K562 (cell line): ENCODE data around the gene OBSCN. TPM values are rescaled to one million over a fixed set of nuclear protein-coding genes. Genes with fewer than 3 reads are reported as not detected.

Source experiments
- ATAC-seq: fragments of 200-7000 bp; cut with Tn5 transposase; 3 replicates; pipeline ENCODE4 v1.9.1; 2020; ENCODE audit warnings: moderate library complexity
- BruUV-seq: library from RNA; stranded (reverse); fragments of 400-500 nt; replicated peaks from 2 replicates; lab custom pipeline; 2021; lab: Mats Ljungman, UMichigan
- CTCF ChIA-PET: fragments of 300-600 bp; formaldehyde crosslinking; extraction: SDS; loops from one replicate; lab custom pipeline; 2021; ENCODE audit warnings: low intra/inter-chr PET ratio; lab: Yijun Ruan, JAX
- POLR2A ChIA-PET: fragments of 300-600, 350-650 bp; sonication (Branson Sonifier 250); formaldehyde crosslinking; extraction: SDS; loops from one replicate; lab custom pipeline; 2021; ENCODE audit warnings: antibody characterized with exemption, inconsistent platforms; lab: Yijun Ruan, JAX
- DNase-seq, 4 experiments: peaks; one replicate each; pipeline versions ENCODE4 v3.0.0 to v3.0.0-alpha.2; 2011 to 2018; ENCODE audit warnings: low spot score in 3 of 4, mixed read lengths in 3 of 4; ENCODE audit errors: extremely low read depth in 1 of 4
- FAIRE-seq: peaks from 2 replicates; lab custom pipeline; 2011; peaks lifted over from hg19 to GRCh38; lab: Jason Lieb, UNC
- H2AFZ ChIP-seq: 2 replicates; pipeline ENCODE4 v1.6.0; 2011; ENCODE audit warnings: low read depth, low read length, control low read depth, inconsistent platforms
- H3K27ac ChIP-seq: fragments of 200-600 bp; 3 replicates; pipeline ENCODE4 v1.8.0; 2011; ENCODE audit warnings: low read depth, mild to moderate bottlenecking, control low read depth, inconsistent platforms, low read length, moderate library complexity, mixed read lengths; ENCODE audit errors: extremely low read depth
- H3K27me3 ChIP-seq, 2 experiments: fragments of 300-600 bp in 1 of 2; 2 replicates in 1 of 2; 3 replicates in 1 of 2; pipeline versions ENCODE4 v1.6.0 to v1.8.0; 2011; ENCODE audit warnings: inconsistent platforms in 2 of 2, low read length in 2 of 2, mild to moderate bottlenecking in 1 of 2, mixed read lengths in 1 of 2, moderate library complexity in 1 of 2; ENCODE audit not compliant: control insufficient read depth in 2 of 2, insufficient read depth in 2 of 2
- H3K36me3 ChIP-seq: fragments of 300-600 bp; 3 replicates; pipeline ENCODE4 v1.8.0; 2011; ENCODE audit warnings: mild to moderate bottlenecking, low read length, inconsistent platforms; ENCODE audit not compliant: control insufficient read depth, insufficient read depth
- H3K4me1 ChIP-seq, 2 experiments: fragments of 200-600 bp in 1 of 2; replicated peaks in 1 of 2; 2 replicates in 1 of 2; 3 replicates in 1 of 2; pipeline versions ENCODE4 v1.5.1 to v1.8.0; 2011; ENCODE audit warnings: inconsistent platforms in 2 of 2, low read length in 2 of 2, mild to moderate bottlenecking in 1 of 2, mixed read lengths in 1 of 2, moderate library complexity in 1 of 2; ENCODE audit not compliant: control insufficient read depth in 2 of 2, insufficient read depth in 2 of 2
- H3K4me2 ChIP-seq: 2 replicates; pipeline ENCODE4 v1.6.1; 2011; ENCODE audit warnings: low read length, control low read depth, inconsistent platforms, mixed read lengths; ENCODE audit not compliant: insufficient read depth
- H3K4me3 ChIP-seq: fragments of 200-600 bp; sonication (generic), shearing (Covaris generic); 2 replicates; pipeline ENCODE4 v1.5.1; 2016; ENCODE audit warnings: control low read depth, inconsistent platforms
- H3K79me2 ChIP-seq: fragments of 200-600 bp; 3 replicates; pipeline ENCODE4 v1.8.0; 2011; ENCODE audit warnings: low read length, inconsistent platforms; ENCODE audit not compliant: control insufficient read depth, insufficient read depth
- H3K9ac ChIP-seq, 2 experiments: 2 replicates each; pipeline versions ENCODE4 v1.6.0 to v1.6.1; 2011; ENCODE audit warnings: low read depth in 2 of 2, low read length in 2 of 2, control low read depth in 1 of 2, inconsistent platforms in 1 of 2, mild to moderate bottlenecking in 1 of 2, mixed read lengths in 1 of 2; ENCODE audit not compliant: insufficient read depth in 1 of 2
- H3K9me1 ChIP-seq: one replicate; pipeline ENCODE4 v1.6.0; 2011; ENCODE audit warnings: inconsistent platforms, mild to moderate bottlenecking, low read length, moderate library complexity; ENCODE audit not compliant: control insufficient read depth, insufficient read depth
- H3K9me3 ChIP-seq: replicated peaks from 2 replicates; pipeline ENCODE4 v1.5.1; 2011; ENCODE audit warnings: low read depth, low read length, inconsistent platforms; ENCODE audit not compliant: control insufficient read depth, insufficient read depth
- H4K20me1 ChIP-seq: replicated peaks from 2 replicates; pipeline ENCODE4 v1.6.1; 2011; ENCODE audit warnings: low read length, inconsistent platforms, mixed read lengths; ENCODE audit not compliant: control insufficient read depth, insufficient read depth
- CTBP1 ChIP-seq: fragments of 450-650 bp; IDR thresholded peaks from 2 replicates; pipeline ENCODE4 v1.6.1; 2016; ENCODE audit warnings: borderline replicate concordance
- HMGN3 ChIP-seq: IDR thresholded peaks from 2 replicates; pipeline ENCODE4 v1.6.1; 2011; ENCODE audit warnings: borderline replicate concordance, low read depth, mild to moderate bottlenecking, mixed read lengths, low read length; ENCODE audit not compliant: insufficient read length; ENCODE audit errors: extremely low read depth
- NFXL1 ChIP-seq: fragments of 450-650 bp; formaldehyde crosslinking; IDR thresholded peaks from 2 replicates; pipeline ENCODE4 v1.4.0; 2021; ENCODE audit warnings: mild to moderate bottlenecking
- NRF1 ChIP-seq, 2 experiments: fragments of 450-650 bp; IDR thresholded peaks in 1 of 2; conservative IDR thresholded peaks in 1 of 2; 2 replicates each; pipeline ENCODE4 v1.6.1; 2014; ENCODE audit warnings: mild to moderate bottlenecking in 2 of 2
- SMARCE1 ChIP-seq: fragments of 450-650 bp; IDR thresholded peaks from 2 replicates; pipeline ENCODE4 v1.7.1; 2016; ENCODE audit warnings: mild to moderate bottlenecking
- ZFX ChIP-seq: sonication (generic); formaldehyde crosslinking; IDR thresholded peaks from 2 replicates; pipeline ENCODE4 v1.8.0; 2022; ENCODE audit warnings: mild to moderate bottlenecking, missing genetic modification reagents, moderate library complexity
- ZNF217 ChIP-seq: sonication (generic); formaldehyde crosslinking; IDR thresholded peaks from 2 replicates; pipeline ENCODE4 v1.8.0; 2022; ENCODE audit warnings: mild to moderate bottlenecking, missing genetic modification reagents
- ZNF24 ChIP-seq: fragments of 450-650 bp; IDR thresholded peaks from 2 replicates; pipeline ENCODE4 v1.6.1; 2016
- WGBS: fragments of 100-300 bp; shearing (Covaris generic); methylation state at CpG from one replicate; pipeline ENCODE4 v1.1.6; 2016; ENCODE audit warnings: low coverage, mixed read lengths; ENCODE audit not compliant: insufficient coverage; ENCODE audit errors: missing lambda C conversion rate; 5-methylcytosine and 5-hydroxymethylcytosine counted together
- in situ Hi-C: fragments of 300-500 bp; cut with MboI; formaldehyde crosslinking; loops from 4 replicates; pipeline ENCODE4 v1.15.0; 2018; ENCODE audit warnings: inconsistent platforms, mixed read lengths
- intact Hi-C: fragments of 100-400 bp; cut with micrococcal nuclease; formaldehyde crosslinking; loops from 2 replicates; pipeline ENCODE4 v1.14.2; 2022
- polyA plus RNA-seq, 8 experiments: library from polyadenylated mRNA; depleted of rRNA in 4 of 8; stranded (reverse) in 5 of 8; unstranded in 3 of 8; fragments of >200 nt; fragmentation: Nextera tagmentation in 2 of 8; fragmentation: Illumina TruSeq in 1 of 8; extraction: Ambion mirVana in 2 of 8; extraction: Trizol in 1 of 8; gene quantifications; 2 replicates each; pipeline versions ENCODE4 v1.2.1 to v1.2.3, GENCODE V29; 2011 to 2014; ENCODE audit warnings: inconsistent platforms in 1 of 8, missing spikeins in 1 of 8
- total RNA-seq, 7 experiments: library from RNA; depleted of rRNA in 6 of 7; stranded (reverse); fragments of >200 nt in 6 of 7; fragmentation: Illumina TruSeq in 2 of 7; extraction: Trizol in 2 of 7; gene quantifications; 2 replicates each; pipeline versions ENCODE4 v1.2.1 to v1.2.3, GENCODE V29; 2011 to 2021; ENCODE audit warnings: low replicate concordance in 1 of 7

Gene OBSCN
- total and polyA plus RNA-seq, 9 of the 15 experiments (the other 6 are each of a cell fraction or from before 2014, with no cell fraction given): 0.18 to 19.7 (median 3.6) TPM

DNA sequence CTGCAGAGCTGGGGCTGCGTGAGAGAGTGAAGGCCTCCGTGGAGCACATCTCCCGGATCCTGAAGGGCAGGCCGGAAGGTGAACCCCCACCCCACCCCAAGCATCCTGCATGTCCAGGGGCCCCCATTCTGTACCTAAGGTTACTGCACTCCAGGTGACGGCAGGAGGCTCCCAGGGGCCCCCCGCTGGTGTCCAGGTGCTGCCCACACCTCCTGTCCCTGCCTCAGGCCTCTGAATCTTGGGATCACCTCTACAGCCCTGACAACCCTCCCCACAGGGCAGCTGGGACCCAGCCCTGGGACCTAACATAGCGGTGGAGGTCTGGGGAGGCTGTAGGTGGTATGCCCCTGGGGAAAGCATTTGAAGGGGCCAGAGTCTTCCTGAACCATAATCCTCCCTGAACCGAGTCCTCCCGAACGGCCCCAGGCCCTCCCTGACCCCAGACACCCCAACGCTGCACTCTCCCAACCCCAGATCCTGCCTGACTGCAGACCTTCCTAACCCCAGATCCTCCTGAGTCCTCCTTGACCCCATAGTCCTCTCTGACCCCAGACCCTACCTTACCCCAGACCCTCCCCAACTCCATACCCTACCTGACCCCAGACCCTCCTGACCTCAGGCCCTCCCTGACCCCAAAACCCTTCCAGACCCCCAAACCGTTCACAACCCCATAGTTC, 165.3 kb downstream of the OBSCN start:
- no peak for FAIRE-seq
- WGBS: 70% methylated on average over 9 of the region's 12 CpGs
- H3K4me1 ChIP-seq: peaks cover 36 to 96% of the 10 kb centered on the region in 2 experiments
- H3K9me1 ChIP-seq: no peaks in the 10 kb centered on the region
- ATAC-seq: no peak
- H3K27ac ChIP-seq: peak overlapping the region; percentile 33; the same call in 2 of the 3 replicates
- intact Hi-C loops: no loop called here
- peak overlapping the region; percentile 36 to 90; a peak in 3 of 4 replicates for H3K9ac ChIP-seq
- H3K27me3 ChIP-seq: no peaks in the 10 kb centered on the region
- peak overlapping the region; percentile 69 for H2AFZ ChIP-seq
- no TSS peak for BruUV-seq
- H3K4me3 ChIP-seq: no peak overlapping the region
- in situ Hi-C loops: no loop called here
- DNase-seq: no peak
- CTCF ChIA-PET: no interaction called here
- H3K9me3 ChIP-seq: no peaks in the 10 kb centered on the region
- peak; percentile 19 for TF ChIP-seq HMGN3
- TF ChIP-seq ZFX (CRISPR knock-in tag): 0 out of 2 replicates have a peak, but pooled peaks have one; percentile 3
- 0 out of 2 replicates have a peak, but pooled peaks have one; percentile 3 for TF ChIP-seq SMARCE1
- no peak for TF ChIP-seq ZNF217
- TF ChIP-seq NRF1 (conservative IDR thresholded peaks at IDR 0.05 in 1 of 2, IDR thresholded peaks at IDR 0.05 in 1 of 2): peak in 1 of 2 experiments; percentile 27; a peak in 2 of 4 replicates
- no peak for TF ChIP-seq NFXL1
- TF ChIP-seq ZNF24: no peak
- TF ChIP-seq CTBP1: peak; percentile 6; the same call in 1 of the 2 replicates
- POLR2A ChIA-PET: interaction anchor here (0.7 to 1.3 kb wide), 3 partner anchors 17 to 281 kb away, joined by 3 to 4 read pairs (median 3); no protein-coding TSS in a partner anchor
- H3K36me3 ChIP-seq: peaks cover 10% of the 10 kb centered on the region; the same call in 1 of the 3 replicates
- no peaks in the 10 kb centered on the region for H4K20me1 ChIP-seq
- peaks cover 16% of the 10 kb centered on the region; the same call in 2 of the 3 replicates for H3K79me2 ChIP-seq
- peak overlapping the region; percentile 21; the same call in 1 of the 2 replicates for H3K4me2 ChIP-seq
